ENCODE measurements around the gene C1orf174.
"Not testable (repeated sequence)": the region's sequence is repeated elsewhere in the genome, so short reads cannot be mapped to it uniquely, and the experiment has no call there.

C1orf174 gene

GRCh38 chr1:3926956-3927355 is 26.9 kb upstream of the C1orf174 start:
- in situ Hi-C loops (cut with HindIII; ENCODE audit: low sequenced_read_pairs), result no loop called here

GRCh38 chr1:3925762-3926161 is 25.7 kb upstream of the C1orf174 start:
- in situ Hi-C loops (cut with HindIII; ENCODE audit: low sequenced_read_pairs), result no loop called here

- in situ Hi-C loops (cut with HindIII; ENCODE audit: low sequenced_read_pairs), result no loop called here
Measured at GRCh38 chr1:3925256-3925655, 25.2 kb upstream of the C1orf174 start.

GRCh38 chr1:3924825-3925220 is 24.8 kb upstream of the C1orf174 start:
- in situ Hi-C loops (cut with HindIII; ENCODE audit: low sequenced_read_pairs), result no loop called here

- in situ Hi-C loops (cut with HindIII; ENCODE audit: low sequenced_read_pairs), result no loop called here
Measured at GRCh38 chr1:3924186-3924824, 24.2 kb upstream of the C1orf174 start.

- in situ Hi-C loops (cut with HindIII; ENCODE audit: low sequenced_read_pairs), result no loop called here
Measured at GRCh38 chr1:3923378-3924185, 23.5 kb upstream of the C1orf174 start.

GRCh38 chr1:3922851-3923250 is 22.8 kb upstream of the C1orf174 start:
- in situ Hi-C loops (cut with HindIII; ENCODE audit: low sequenced_read_pairs), result no loop called here

GRCh38 chr1:3922201-3922725 is 22.2 kb upstream of the C1orf174 start:
- in situ Hi-C loops (cut with HindIII; ENCODE audit: low sequenced_read_pairs), result no loop called here

GRCh38 chr1:3921765-3922164 is 21.7 kb upstream of the C1orf174 start:
- in situ Hi-C loops (cut with HindIII; ENCODE audit: low sequenced_read_pairs), result no loop called here

- in situ Hi-C loops (cut with HindIII; ENCODE audit: low sequenced_read_pairs), result no loop called here
Measured at GRCh38 chr1:3919706-3920105, 19.6 kb upstream of the C1orf174 start.

GRCh38 chr1:3918966-3919611 is 19.0 kb upstream of the C1orf174 start:
- in situ Hi-C loops (cut with HindIII; ENCODE audit: low sequenced_read_pairs), result no loop called here

- in situ Hi-C loops (cut with HindIII; ENCODE audit: low sequenced_read_pairs), result not testable (repeated sequence)
Measured at GRCh38 chr1:3918359-3918758, 18.3 kb upstream of the C1orf174 start.

- in situ Hi-C loops (cut with HindIII; ENCODE audit: low sequenced_read_pairs), result no loop called here
Measured at GRCh38 chr1:3917761-3918160, 17.7 kb upstream of the C1orf174 start.

- in situ Hi-C loops (cut with HindIII; ENCODE audit: low sequenced_read_pairs), result no loop called here
Measured at GRCh38 chr1:3915551-3916121, 15.6 kb upstream of the C1orf174 start.

GRCh38 chr1:3914911-3915310 is 14.8 kb upstream of the C1orf174 start:
- in situ Hi-C loops (cut with HindIII; ENCODE audit: low sequenced_read_pairs), result no loop called here

GRCh38 chr1:3914331-3914851 is 14.3 kb upstream of the C1orf174 start:
- in situ Hi-C loops (cut with HindIII; ENCODE audit: low sequenced_read_pairs), result no loop called here

- in situ Hi-C loops (cut with HindIII; ENCODE audit: low sequenced_read_pairs), result no loop called here
Measured at GRCh38 chr1:3912809-3913685, 13.0 kb upstream of the C1orf174 start.

GRCh38 chr1:3911981-3912808 is 12.1 kb upstream of the C1orf174 start:
- in situ Hi-C loops (cut with HindIII; ENCODE audit: low sequenced_read_pairs), result no loop called here
